HepG2 (cell line): ENCODE data around the gene LIN7A. TPM values are rescaled to one million over a fixed set of nuclear protein-coding genes. Genes with fewer than 3 reads are reported as not detected.

ENCODE experiments used
- ARNT ChIP-seq: fragments of 450-650 bp; IDR thresholded peaks from 2 replicates; pipeline ENCODE4 v1.6.1; 2017
- FOSL1 ChIP-seq: sonication (generic); formaldehyde crosslinking; IDR thresholded peaks from 2 replicates; pipeline ENCODE4 v1.9.0; 2021; ENCODE audit warnings: missing genetic modification reagents, borderline replicate concordance
- MAFG ChIP-seq: sonication (generic); formaldehyde crosslinking; IDR thresholded peaks from 2 replicates; pipeline ENCODE4 v1.5.1; 2020; ENCODE audit warnings: mild to moderate bottlenecking, missing genetic modification reagents
- MBNL3 ChIP-seq: fragments of 250-450 bp; sonication (Bioruptor Pico); conservative IDR thresholded peaks from 2 replicates; pipeline ENCODE4 v1.8.0; 2022; ENCODE audit warnings: mild to moderate bottlenecking, inconsistent platforms
- POLR2AphosphoS5 ChIP-seq: IDR thresholded peaks from 2 replicates; pipeline ENCODE4 v1.6.1; 2012; ENCODE audit warnings: low read depth, low read length
- SCMH1 ChIP-seq: sonication (generic); formaldehyde crosslinking; IDR thresholded peaks from 2 replicates; pipeline ENCODE4 v1.9.0; 2021; ENCODE audit warnings: missing genetic modification reagents, mild to moderate bottlenecking, borderline replicate concordance
- ZNF230 ChIP-seq: sonication (generic); formaldehyde crosslinking; IDR thresholded peaks from 2 replicates; pipeline ENCODE4 v1.4.0; 2020; ENCODE audit warnings: mild to moderate bottlenecking, missing genetic modification reagents
- ZNF557 ChIP-seq: sonication (generic); formaldehyde crosslinking; IDR thresholded peaks from 2 replicates; pipeline ENCODE4 v1.4.0; 2020; ENCODE audit warnings: missing genetic modification reagents
- ZNF615 ChIP-seq: sonication (generic); formaldehyde crosslinking; IDR thresholded peaks from 2 replicates; pipeline ENCODE4 v1.5.0; 2020; ENCODE audit warnings: mild to moderate bottlenecking, missing genetic modification reagents, borderline replicate concordance
- ZNF646 ChIP-seq: sonication (generic); formaldehyde crosslinking; IDR thresholded peaks from 2 replicates; pipeline ENCODE4 v1.9.0; 2021; ENCODE audit warnings: mild to moderate bottlenecking, missing genetic modification reagents
- ZNF710 ChIP-seq: sonication (generic); formaldehyde crosslinking; IDR thresholded peaks from 2 replicates; pipeline ENCODE4 v1.5.0; 2020; ENCODE audit warnings: mild to moderate bottlenecking, missing genetic modification reagents, borderline replicate concordance
- polyA plus RNA-seq, 8 experiments: library from polyadenylated mRNA; depleted of rRNA in 3 of 8; stranded (reverse) in 7 of 8; unstranded in 1 of 8; fragments of >200 nt; fragmentation: Illumina TruSeq in 4 of 8; extraction: Trizol in 4 of 8; gene quantifications; 2 replicates each; pipeline versions ENCODE4 v1.2.1 to v1.2.3, GENCODE V29; 2011 to 2016; ENCODE audit warnings: low read depth in 4 of 8, missing spikeins in 1 of 8, mixed read lengths in 1 of 8; ENCODE audit not compliant: insufficient read depth in 1 of 8
- total RNA-seq, 5 experiments: library from RNA; depleted of rRNA; stranded (reverse); fragments of >200 nt; fragmentation: Illumina TruSeq; extraction: Trizol; gene quantifications; 2 replicates each; pipeline ENCODE4 v1.2.3, GENCODE V29; 2016; ENCODE audit warnings: low read depth in 1 of 5

The LIN7A gene
- total and polyA plus RNA-seq, 2 of the 13 experiments (the other 11 are each of a cell fraction or from before 2014, with no cell fraction given): 18.5 to 19.2 TPM

- TF ChIP-seq ZNF710 (CRISPR knock-in tag) (no peak), ZNF615 (CRISPR knock-in tag) (no peak), FOSL1 (CRISPR knock-in tag) (no peak), MAFG (no peak), ZNF646 (CRISPR knock-in tag) (no peak), ARNT (no peak), ZNF230 (CRISPR knock-in tag) (peak; percentile 50; the same call in 1 of the 2 replicates), ZNF557 (CRISPR knock-in tag) (peak; percentile 73), MBNL3 (CRISPR knock-in tag) (no peak), POLR2AphosphoS5 (peak; percentile 83), SCMH1 (CRISPR knock-in tag) (no peak)
Observed at GRCh38 chr12:80936642-80937390, 918 bp downstream of the LIN7A start (continued).
